Keratinocyte (primary cell): ENCODE results near the gene MAN1C1. TPM values are rescaled to one million over a fixed set of nuclear protein-coding genes. Genes with fewer than 3 reads are reported as not detected.

ENCODE experiments used
- DNase-seq: peaks from one replicate; pipeline ENCODE4 v3.0.0-alpha.2; 2011; ENCODE audit warnings: low read depth, missing footprints, low spot score
- FAIRE-seq: peaks from 2 replicates; lab custom pipeline; 2011; peaks lifted over from hg19 to GRCh38; lab: Jason Lieb, UNC
- H2AFZ ChIP-seq: 2 replicates; pipeline ENCODE4 v1.6.0; 2012; ENCODE audit warnings: low read length, control low read depth, inconsistent platforms; ENCODE audit not compliant: control insufficient read depth
- H3K27ac ChIP-seq: 2 replicates; pipeline ENCODE4 v1.5.1; 2011; ENCODE audit warnings: low read length; ENCODE audit not compliant: control insufficient read depth, insufficient read depth
- H3K27me3 ChIP-seq: 3 replicates; pipeline ENCODE4 v1.6.0; 2011; ENCODE audit warnings: low read length; ENCODE audit not compliant: control insufficient read depth, insufficient read depth; ENCODE audit errors: extremely low read depth
- H3K36me3 ChIP-seq, 2 experiments: 2 replicates in 1 of 2; 3 replicates in 1 of 2; pipeline ENCODE4 v1.5.1; 2011; ENCODE audit warnings: low read length in 2 of 2, mild to moderate bottlenecking in 1 of 2; ENCODE audit not compliant: control insufficient read depth in 2 of 2, insufficient read depth in 2 of 2; ENCODE audit errors: extremely low read depth in 1 of 2
- H3K4me1 ChIP-seq: 3 replicates; pipeline ENCODE4 v1.5.1; 2011; ENCODE audit warnings: low read length; ENCODE audit not compliant: control insufficient read depth, insufficient read depth; ENCODE audit errors: extremely low read depth
- H3K4me2 ChIP-seq: 3 replicates; pipeline ENCODE4 v1.6.0; 2011; ENCODE audit warnings: low read depth, low read length; ENCODE audit not compliant: control insufficient read depth, insufficient read depth; ENCODE audit errors: extremely low read depth
- H3K4me3 ChIP-seq, 3 experiments: fragments of 200-600 bp in 1 of 3; sonication (generic) in 1 of 3; 2 replicates in 2 of 3; 3 replicates in 1 of 3; pipeline ENCODE4 v1.5.1; 2011 to 2016; ENCODE audit warnings: low read length in 3 of 3, mild to moderate bottlenecking in 3 of 3, control low read depth in 2 of 3, inconsistent platforms in 1 of 3, low read depth in 1 of 3, mixed read lengths in 1 of 3, mixed run types in 1 of 3, moderate library complexity in 1 of 3; ENCODE audit not compliant: control insufficient read depth in 2 of 3, insufficient read depth in 2 of 3; ENCODE audit errors: extremely low read depth in 1 of 3
- H3K79me2 ChIP-seq: 2 replicates; pipeline ENCODE4 v1.6.0; 2012; ENCODE audit warnings: low read length; ENCODE audit not compliant: control insufficient read depth, insufficient read depth
- H3K9ac ChIP-seq: 3 replicates; pipeline ENCODE4 v1.6.0; 2011; ENCODE audit warnings: low read length; ENCODE audit not compliant: control insufficient read depth, insufficient read depth; ENCODE audit errors: extremely low read depth
- H3K9me1 ChIP-seq: 3 replicates; pipeline ENCODE4 v1.6.0; 2011; ENCODE audit warnings: low read length; ENCODE audit not compliant: control insufficient read depth, insufficient read depth; ENCODE audit errors: extremely low read depth
- H3K9me3 ChIP-seq: 2 replicates; pipeline ENCODE4 v1.5.1; 2012; ENCODE audit warnings: low read depth, low read length; ENCODE audit not compliant: control insufficient read depth
- H4K20me1 ChIP-seq: 3 replicates; pipeline ENCODE4 v1.6.0; 2011; ENCODE audit warnings: low read length; ENCODE audit not compliant: control insufficient read depth, insufficient read depth; ENCODE audit errors: extremely low read depth
- EZH2 ChIP-seq: IDR thresholded peaks from one replicate; pipeline ENCODE4 v1.6.1; 2012; ENCODE audit warnings: inconsistent platforms, mild to moderate bottlenecking, low read length, moderate library complexity
- dilution Hi-C: fragments of 300-500 bp; cut with MboI; formaldehyde crosslinking; loops from one replicate; pipeline ENCODE4 v1.7.0; 2020; ENCODE audit warnings: low sequenced_read_pairs; ENCODE audit not compliant: extremely low pct_ligation_motif_present
- polyA plus RNA-seq, 5 experiments: library from polyadenylated mRNA; depleted of rRNA in 3 of 5; stranded (reverse) in 3 of 5; stranded (forward) in 1 of 5; unstranded in 1 of 5; fragments of >200 nt; gene quantifications; 1 replicate in 1 of 5; 2 replicates in 3 of 5; 3 replicates in 1 of 5; pipeline versions ENCODE4 v1.2.1 to v1.2.3, GENCODE V29; 2011 to 2012; ENCODE audit warnings: missing spikeins in 2 of 5, low read depth in 1 of 5, low replicate concordance in 1 of 5
- TF ChIP-seq, protein P1 (sequence below), 3 experiments: IDR thresholded peaks in 1 of 3; conservative IDR thresholded peaks in 1 of 3; optimal IDR thresholded peaks in 1 of 3; 2 replicates in 2 of 3; 3 replicates in 1 of 3; pipeline versions ENCODE3 to v1.5.1; 2011; ENCODE audit warnings: low read length in 3 of 3, mild to moderate bottlenecking in 3 of 3, moderate library complexity in 2 of 3, control low read depth in 1 of 3, inconsistent platforms in 1 of 3; ENCODE audit not compliant: insufficient read depth in 2 of 3; ENCODE audit errors: extremely low read depth in 1 of 3

MAN1C1 gene
- polyA plus RNA-seq, 1 donor (not counting 4 experiments of a cell fraction or from before 2014, with no cell fraction given): 0.07 TPM

DNA sequence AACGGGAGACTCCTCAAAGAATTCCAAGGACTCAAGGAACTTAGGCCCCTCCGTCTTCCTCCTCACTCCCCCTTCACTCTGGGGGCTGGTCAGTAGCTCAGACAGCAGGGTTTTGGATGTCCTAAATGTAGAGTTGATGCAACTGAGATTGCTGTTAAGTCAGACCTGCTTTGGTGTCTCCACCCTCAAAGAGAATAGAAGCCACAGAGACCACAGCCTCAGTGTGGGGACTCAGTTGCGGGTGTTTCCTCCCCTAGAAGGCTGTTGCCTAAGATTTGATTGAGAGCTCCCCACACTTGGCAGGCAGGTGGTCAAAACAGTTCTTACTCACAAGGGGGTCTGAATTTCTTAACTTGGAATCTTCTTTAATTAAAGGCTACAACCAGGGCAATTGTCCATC, 7.6 kb downstream of the MAN1C1 start:
- Histone ChIP-seq H3K4me2 (no peak overlapping the region), H3K9me1 (no peaks in the 10 kb centered on the region), H3K79me2 (no peaks in the 10 kb centered on the region), H3K27ac (no peak overlapping the region), H3K4me1 (no peaks in the 10 kb centered on the region), H3K9me3 (no peaks in the 10 kb centered on the region), H3K9ac (no peak overlapping the region), H2AFZ (no peak overlapping the region), H4K20me1 (no peaks in the 10 kb centered on the region), H3K4me3 (no peak overlapping the region), H3K36me3 (no peaks in the 10 kb centered on the region), H3K27me3 (peaks cover 24% of the 10 kb centered on the region)
- no peak for TF ChIP-seq EZH2
- TF ChIP-seq, protein P1, sequence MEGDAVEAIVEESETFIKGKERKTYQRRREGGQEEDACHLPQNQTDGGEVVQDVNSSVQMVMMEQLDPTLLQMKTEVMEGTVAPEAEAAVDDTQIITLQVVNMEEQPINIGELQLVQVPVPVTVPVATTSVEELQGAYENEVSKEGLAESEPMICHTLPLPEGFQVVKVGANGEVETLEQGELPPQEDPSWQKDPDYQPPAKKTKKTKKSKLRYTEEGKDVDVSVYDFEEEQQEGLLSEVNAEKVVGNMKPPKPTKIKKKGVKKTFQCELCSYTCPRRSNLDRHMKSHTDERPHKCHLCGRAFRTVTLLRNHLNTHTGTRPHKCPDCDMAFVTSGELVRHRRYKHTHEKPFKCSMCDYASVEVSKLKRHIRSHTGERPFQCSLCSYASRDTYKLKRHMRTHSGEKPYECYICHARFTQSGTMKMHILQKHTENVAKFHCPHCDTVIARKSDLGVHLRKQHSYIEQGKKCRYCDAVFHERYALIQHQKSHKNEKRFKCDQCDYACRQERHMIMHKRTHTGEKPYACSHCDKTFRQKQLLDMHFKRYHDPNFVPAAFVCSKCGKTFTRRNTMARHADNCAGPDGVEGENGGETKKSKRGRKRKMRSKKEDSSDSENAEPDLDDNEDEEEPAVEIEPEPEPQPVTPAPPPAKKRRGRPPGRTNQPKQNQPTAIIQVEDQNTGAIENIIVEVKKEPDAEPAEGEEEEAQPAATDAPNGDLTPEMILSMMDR (optimal IDR thresholded peaks at IDR 0.05 in 1 of 3, IDR thresholded peaks at IDR 0.05 in 1 of 3, conservative IDR thresholded peaks at IDR 0.05 in 1 of 3; ENCODE audit: extremely low read depth in 1 of 3, insufficient read depth in 2 of 3, low read length in 3 of 3): no peak
- FAIRE-seq (no peak), DNase-seq (no peak)
- dilution Hi-C loops: no loop called here

DNA sequence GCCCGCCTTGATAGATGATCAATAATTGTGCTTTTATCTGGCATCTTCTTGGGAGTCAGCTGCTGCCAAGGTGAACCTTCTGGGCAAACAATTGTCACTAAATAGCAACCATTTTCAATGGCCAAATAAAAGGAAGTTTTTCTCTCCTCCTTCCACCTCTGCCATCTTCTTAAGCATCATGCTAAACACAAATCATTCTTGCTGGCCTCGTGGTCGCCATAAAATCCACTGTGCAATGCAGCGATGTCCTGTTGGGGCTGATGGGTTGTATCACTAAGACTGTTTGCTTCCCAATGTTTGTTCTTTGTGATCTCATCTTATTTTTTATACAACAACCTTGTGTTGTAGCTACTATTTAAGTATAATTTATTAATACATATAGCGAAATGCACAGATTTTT, 8.0 kb downstream of the MAN1C1 start:
- H3K27ac ChIP-seq: no peak overlapping the region
- H3K36me3 ChIP-seq: no peaks in the 10 kb centered on the region
- no peak for TF ChIP-seq EZH2
- TF ChIP-seq, protein P1 (optimal IDR thresholded peaks at IDR 0.05 in 1 of 3, IDR thresholded peaks at IDR 0.05 in 1 of 3, conservative IDR thresholded peaks at IDR 0.05 in 1 of 3; ENCODE audit: extremely low read depth in 1 of 3, insufficient read depth in 2 of 3, low read length in 3 of 3): no peak
- H3K4me1 ChIP-seq: no peaks in the 10 kb centered on the region
- no peak overlapping the region for H3K4me2 ChIP-seq
- H3K9me1 ChIP-seq: no peaks in the 10 kb centered on the region
- H3K4me3 ChIP-seq: no peak overlapping the region
- no peaks in the 10 kb centered on the region for H4K20me1 ChIP-seq
- DNase-seq (no peak), FAIRE-seq (no peak)
- H2AFZ ChIP-seq: no peak overlapping the region
- H3K9ac ChIP-seq: no peak overlapping the region
- H3K27me3 ChIP-seq: peaks cover 20% of the 10 kb centered on the region
- no peaks in the 10 kb centered on the region for H3K79me2 ChIP-seq
- dilution Hi-C loops: no loop called here
- no peaks in the 10 kb centered on the region for H3K9me3 ChIP-seq
